MCF 10A (cell line): ENCODE measurements around the gene ANKRD26. TPM values are rescaled to one million over a fixed set of nuclear protein-coding genes. Genes with fewer than 3 reads are reported as not detected.

Source experiments
- BruUV-seq: library from RNA; stranded (reverse); fragments of 400-500 nt; replicated peaks from 2 replicates; lab custom pipeline; 2021; lab: Mats Ljungman, UMichigan
- CTCF ChIA-PET: fragments of 300-600 bp; sonication (Branson Sonifier 250); formaldehyde crosslinking; extraction: SDS; loops from one replicate; lab custom pipeline; 2021; ENCODE audit warnings: antibody characterized with exemption, inconsistent platforms; lab: Yijun Ruan, JAX
- POLR2A ChIA-PET: fragments of 300-600, 350-650 bp; sonication (Branson Sonifier 250); formaldehyde crosslinking; extraction: SDS; loops from one replicate; lab custom pipeline; 2020; ENCODE audit warnings: antibody characterized with exemption, inconsistent platforms; lab: Yijun Ruan, JAX
- DNase-seq: peaks from one replicate; pipeline ENCODE4 v3.0.0-alpha.2; 2018; ENCODE audit not compliant: unreplicated experiment
- H3K27ac Mint-ChIP-seq: one replicate; pipeline ENCODE4 v1.8.0; 2022; ENCODE audit warnings: mild to moderate bottlenecking, low read depth, mixed read lengths; ENCODE audit not compliant: unreplicated experiment
- H3K27me3 Mint-ChIP-seq: one replicate; pipeline ENCODE4 v1.8.0; 2022; ENCODE audit warnings: mixed read lengths; ENCODE audit not compliant: insufficient read depth, unreplicated experiment
- H3K36me3 Mint-ChIP-seq: one replicate; pipeline ENCODE4 v1.8.0; 2022; ENCODE audit warnings: mild to moderate bottlenecking, moderate library complexity, mixed read lengths; ENCODE audit not compliant: insufficient read depth, unreplicated experiment
- H3K4me1 Mint-ChIP-seq: one replicate; pipeline ENCODE4 v1.8.0; 2022; ENCODE audit warnings: mixed read lengths; ENCODE audit not compliant: insufficient read depth, unreplicated experiment
- H3K4me3 Mint-ChIP-seq: one replicate; pipeline ENCODE4 v1.8.0; 2022; ENCODE audit warnings: mild to moderate bottlenecking, moderate library complexity, mixed read lengths; ENCODE audit not compliant: unreplicated experiment
- H3K9me3 Mint-ChIP-seq: one replicate; pipeline ENCODE4 v1.8.0; 2022; ENCODE audit warnings: mixed read lengths; ENCODE audit not compliant: unreplicated experiment
- CTCF ChIP-seq: fragments of 200-600 bp; IDR thresholded peaks from one replicate; pipeline ENCODE4 v1.8.0; 2022; ENCODE audit warnings: antibody characterized with exemption, mild to moderate bottlenecking; ENCODE audit not compliant: unreplicated experiment
- intact Hi-C: fragments of 100-400 bp; cut with micrococcal nuclease; formaldehyde crosslinking; loops from 2 replicates; pipeline ENCODE4 v1.14.1; 2022
- total RNA-seq: library from RNA; stranded (reverse); gene quantifications from 2 replicates; pipeline ENCODE4 v1.2.3, GENCODE V29; 2022

The ANKRD26 gene
- total RNA-seq, 1 experiment from 2014 or later = 6.5 TPM

- intact Hi-C loops = no loop called here
- H3K4me3 Mint-ChIP-seq = no peak overlapping the region
- H3K9me3 Mint-ChIP-seq = no peaks in the 10 kb centered on the region
- ChIA-PET POLR2A (interaction anchor here (1.0 kb wide), 1 partner anchor 10 kb away, joined by 4 read pairs; the partner anchor contains the start of gene YME1L1), CTCF (interaction anchor here (0.6 kb wide), 1 partner anchor 10 kb away, joined by 3 read pairs; no protein-coding TSS in a partner anchor)
- no TSS peak for BruUV-seq
- no peak for DNase-seq
- H3K27me3 Mint-ChIP-seq = no peaks in the 10 kb centered on the region
- peaks cover 92% of the 10 kb centered on the region for H3K36me3 Mint-ChIP-seq
- no peaks in the 10 kb centered on the region for H3K4me1 Mint-ChIP-seq
- no peak overlapping the region for H3K27ac Mint-ChIP-seq
- TF ChIP-seq CTCF = no peak
Measured at GRCh38 chr10:27143686-27144085, 43.4 kb upstream of the ANKRD26 start.

GRCh38 chr10:27138277-27138676 is 38.0 kb upstream of the ANKRD26 start:
- POLR2A ChIA-PET = no interaction called here
- no peak overlapping the region for H3K27ac Mint-ChIP-seq
- intact Hi-C loops = no loop called here
- H3K36me3 Mint-ChIP-seq = peaks cover 64% of the 10 kb centered on the region
- CTCF ChIA-PET = no interaction called here
- no peaks in the 10 kb centered on the region for H3K27me3 Mint-ChIP-seq
- H3K4me3 Mint-ChIP-seq = no peak overlapping the region
- H3K9me3 Mint-ChIP-seq = no peaks in the 10 kb centered on the region
- no peaks in the 10 kb centered on the region for H3K4me1 Mint-ChIP-seq
- no peak for DNase-seq
- TF ChIP-seq CTCF = no peak
- no TSS peak for BruUV-seq

GRCh38 chr10:27134371-27134770 is 34.1 kb upstream of the ANKRD26 start:
- no peak overlapping the region for H3K4me3 Mint-ChIP-seq
- ChIA-PET CTCF (no interaction called here), POLR2A (no interaction called here)
- H3K27me3 Mint-ChIP-seq = no peaks in the 10 kb centered on the region
- H3K4me1 Mint-ChIP-seq = no peaks in the 10 kb centered on the region
- no TSS peak for BruUV-seq
- intact Hi-C loops = no loop called here
- no peak for TF ChIP-seq CTCF
- peaks cover 60% of the 10 kb centered on the region for H3K36me3 Mint-ChIP-seq
- H3K27ac Mint-ChIP-seq = no peak overlapping the region
- no peaks in the 10 kb centered on the region for H3K9me3 Mint-ChIP-seq
- no peak for DNase-seq

- ChIA-PET POLR2A (interaction anchor here (0.6 kb wide), 1 partner anchor 72 kb away, joined by 3 read pairs; no protein-coding TSS in a partner anchor), CTCF (no interaction called here)
- no peaks in the 10 kb centered on the region for H3K4me1 Mint-ChIP-seq
- no TSS peak for BruUV-seq
- no peaks in the 10 kb centered on the region for H3K9me3 Mint-ChIP-seq
- no peak overlapping the region for H3K27ac Mint-ChIP-seq
- H3K27me3 Mint-ChIP-seq = no peaks in the 10 kb centered on the region
- TF ChIP-seq CTCF = no peak
- no peak overlapping the region for H3K4me3 Mint-ChIP-seq
- peaks cover 59% of the 10 kb centered on the region for H3K36me3 Mint-ChIP-seq
- DNase-seq = no peak
- intact Hi-C loops = no loop called here
Measured at GRCh38 chr10:27108165-27108564, 7.9 kb upstream of the ANKRD26 start.
